Dedifferentiated amniotic fluid mesenchymal stem cell (primary cell): Measurements from ENCODE around the gene TMEM163.
"Not testable (repeated sequence)": the region's sequence is repeated elsewhere in the genome, so short reads cannot be mapped to it uniquely, and the experiment has no call there.

ENCODE experiments used
- DNase-seq: peaks from one replicate; pipeline ENCODE4 v3.0.0-alpha.2; 2016; ENCODE audit errors: extremely low spot score

Gene TMEM163

GRCh38 chr2:134718817-134719814, at the start of gene TMEM163:
TMEM163 (minus strand) TSS chr2:134719000.
- no peak for DNase-seq

DNA sequence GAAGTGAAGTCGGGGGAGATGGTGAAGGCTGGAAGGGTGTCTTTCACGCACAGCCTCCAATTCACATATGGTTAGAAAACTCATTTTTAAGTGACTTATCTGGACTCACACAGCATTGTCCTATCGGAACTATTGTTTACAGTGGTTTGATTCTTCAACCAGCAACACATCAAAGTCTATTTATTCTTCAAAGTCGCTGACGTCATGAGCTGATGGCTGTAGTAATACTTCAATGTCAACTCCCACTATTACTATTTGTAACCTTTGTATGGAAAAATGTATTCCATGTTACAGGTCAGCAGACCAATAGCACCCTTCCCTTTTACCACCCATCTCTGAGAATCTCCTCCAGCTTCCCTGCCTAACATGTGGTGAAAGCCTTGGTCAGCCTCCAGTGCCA, 47.8 kb upstream of the TMEM163 start:
- no peak for DNase-seq

DNA sequence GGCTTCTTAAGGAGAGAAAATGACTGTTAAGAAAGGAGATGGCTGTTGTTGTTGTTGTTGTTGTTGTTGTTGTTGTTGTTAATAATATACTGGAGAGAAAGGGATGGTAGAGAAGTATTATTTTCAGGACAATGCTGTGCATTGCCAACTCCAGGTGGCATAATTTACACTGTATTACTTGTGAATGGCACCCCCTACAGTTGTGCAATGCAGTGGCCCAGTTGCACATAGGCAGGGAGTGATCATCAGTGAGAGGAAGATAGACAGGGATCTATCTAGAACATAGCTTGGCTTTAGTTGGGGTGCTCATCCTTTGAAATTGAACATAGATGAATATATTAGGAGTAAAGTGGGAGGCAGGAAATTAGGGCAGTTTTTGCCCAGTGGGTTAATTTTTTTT, 47.2 kb upstream of the TMEM163 start:
- DNase-seq = no peak

DNA sequence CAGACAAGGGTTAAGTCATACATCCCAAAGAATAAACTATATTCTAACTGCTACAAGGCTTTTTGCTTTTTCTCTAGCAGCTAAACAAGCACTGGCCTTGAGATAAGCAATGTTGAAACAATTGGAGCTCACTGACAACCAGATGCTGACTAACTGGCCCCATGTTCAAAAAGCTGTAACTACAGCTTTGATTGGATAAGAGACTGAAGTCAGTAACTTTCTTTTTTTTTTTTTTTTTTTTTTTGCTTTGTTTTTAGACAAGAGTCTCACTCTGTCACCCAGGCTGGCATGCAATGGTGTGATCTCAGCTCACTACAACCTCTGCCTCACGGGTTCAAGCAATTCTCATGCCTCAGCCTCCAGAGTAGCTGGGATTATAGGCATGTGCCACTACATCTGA, 45.4 kb upstream of the TMEM163 start:
- no peak for DNase-seq

DNA sequence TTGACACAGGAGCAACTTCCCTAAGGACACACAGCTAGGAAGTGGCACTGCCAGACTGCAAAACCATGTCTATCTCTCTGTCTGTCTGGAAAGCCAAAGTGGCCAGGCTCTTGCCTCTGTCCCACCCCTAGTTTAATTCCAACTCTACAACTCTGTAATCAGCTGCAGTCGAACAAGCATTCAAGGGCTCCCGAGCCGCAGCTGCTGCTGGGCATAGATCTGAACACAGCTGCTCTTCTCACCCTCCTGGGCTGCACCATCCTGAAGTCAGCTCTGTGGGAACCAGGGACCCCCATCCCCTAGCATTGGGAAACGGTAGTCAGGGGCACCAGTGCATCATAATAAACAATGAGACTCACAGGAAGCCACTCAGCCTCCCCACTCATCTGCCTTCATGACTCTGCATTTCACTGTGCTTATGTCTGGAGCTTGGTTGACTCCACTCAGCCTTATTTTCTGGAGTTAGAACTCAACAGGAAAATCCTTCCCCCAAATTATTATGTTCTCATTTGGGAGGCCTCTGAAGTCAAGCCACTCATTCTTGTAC, 44.4 kb upstream of the TMEM163 start:
- no peak for DNase-seq

GRCh38 chr2:134762508-134762907, 43.7 kb upstream of the TMEM163 start:
- no peak for DNase-seq

GRCh38 chr2:134760385-134760784, 41.6 kb upstream of the TMEM163 start:
- DNase-seq = no peak

DNA sequence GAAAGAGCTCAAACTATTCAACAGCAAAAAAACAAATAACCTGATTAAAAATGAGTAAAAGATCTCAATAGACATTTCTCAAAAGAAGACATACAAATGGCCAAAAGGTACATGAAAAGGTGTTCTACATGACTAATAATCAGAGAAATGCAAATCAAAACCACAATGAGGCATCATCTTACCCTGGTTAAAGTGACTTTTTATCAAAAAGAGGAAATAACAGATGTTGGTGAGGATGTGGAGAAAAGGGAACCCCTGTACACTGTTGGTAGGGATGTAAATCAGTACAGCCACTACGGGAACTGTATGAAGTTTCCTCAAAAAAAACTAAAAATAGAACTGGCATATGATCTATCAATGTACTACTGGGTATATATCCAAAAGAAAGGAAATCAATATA, 39.8 kb upstream of the TMEM163 start:
- no peak for DNase-seq

GRCh38 chr2:134751981-134752380, 33.2 kb upstream of the TMEM163 start:
- not testable (repeated sequence) for DNase-seq

GRCh38 chr2:134745546-134745945, 26.7 kb upstream of the TMEM163 start:
- DNase-seq = no peak

GRCh38 chr2:134745023-134745422, 26.2 kb upstream of the TMEM163 start:
- no peak for DNase-seq

DNA sequence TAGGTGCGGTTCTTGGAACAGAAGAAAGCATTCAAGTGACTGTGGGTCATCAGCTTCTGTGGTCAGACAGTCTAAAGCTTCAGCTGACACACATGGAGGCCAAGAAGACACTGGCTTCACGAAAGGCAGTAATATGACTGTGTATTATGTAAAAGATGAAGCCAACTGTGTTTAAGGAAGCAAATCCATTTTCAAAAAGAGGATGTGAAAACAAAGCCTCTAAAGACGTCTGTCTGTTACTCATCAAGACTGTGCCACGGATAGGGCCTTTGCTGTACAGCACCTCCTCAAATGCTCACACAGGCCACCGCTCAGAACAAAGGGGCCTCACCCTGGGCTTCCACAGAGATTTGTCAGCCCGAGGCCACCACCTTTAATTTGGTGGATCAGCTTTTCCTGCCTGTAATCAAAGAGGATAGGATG, 21.1 kb upstream of the TMEM163 start:
- DNase-seq = no peak

DNA sequence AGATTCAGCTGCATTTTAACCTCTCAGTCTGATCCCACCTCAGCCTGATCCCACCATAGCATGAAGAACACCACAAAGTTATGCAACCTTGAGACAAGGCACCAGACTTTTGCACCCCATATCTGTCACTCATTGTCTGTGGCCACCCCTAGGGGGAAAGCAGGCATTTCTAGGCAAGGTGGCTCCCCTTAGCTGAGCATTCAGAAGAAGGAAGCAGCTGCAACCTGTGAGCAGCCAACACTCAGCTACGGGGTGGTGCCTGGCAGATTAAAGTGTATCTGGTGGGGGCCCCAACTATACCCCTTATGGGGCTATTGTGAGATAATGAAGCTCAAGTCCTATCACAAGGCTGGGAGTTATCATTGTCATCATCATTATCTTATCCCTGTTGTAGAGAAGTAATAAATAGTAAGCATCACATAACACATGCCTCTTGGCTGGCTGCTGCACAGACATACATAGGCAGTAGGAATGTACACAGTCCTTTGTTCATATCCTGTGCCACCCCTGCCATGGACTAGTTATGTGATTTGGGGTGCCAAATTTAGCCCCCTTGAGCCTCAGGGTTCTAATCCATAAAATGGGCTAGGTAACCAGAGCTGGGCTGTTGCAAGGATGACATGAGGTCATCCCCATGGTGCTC, 20.6 kb upstream of the TMEM163 start:
- no peak for DNase-seq

- no peak for DNase-seq
Measured at GRCh38 chr2:134738141-134738870, 19.5 kb upstream of the TMEM163 start.

DNA sequence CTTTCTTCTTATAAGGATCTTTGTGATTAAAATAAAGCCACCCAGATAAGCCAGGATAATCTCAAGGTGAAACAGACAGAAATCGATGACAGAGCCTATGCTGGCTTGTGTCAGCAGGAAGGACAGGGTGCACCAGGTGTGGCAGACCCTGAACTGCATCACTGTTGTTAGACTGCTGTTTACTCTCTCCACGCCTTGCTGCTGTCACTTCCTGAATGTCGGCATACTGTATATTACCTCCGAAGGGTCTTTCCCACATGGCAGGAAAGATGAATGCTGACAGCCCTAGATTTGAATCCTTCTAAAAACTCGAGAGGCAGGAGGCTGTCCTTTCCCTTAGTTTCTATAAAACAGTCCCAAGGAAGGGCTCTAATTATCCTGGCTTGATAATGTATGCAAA, 18.9 kb upstream of the TMEM163 start:
- no peak for DNase-seq

- peak; percentile 36 for DNase-seq
Measured at GRCh38 chr2:134736167-134736880, 17.5 kb upstream of the TMEM163 start.

- DNase-seq = no peak
Measured at GRCh38 chr2:134728163-134728562, 9.4 kb upstream of the TMEM163 start.

DNA sequence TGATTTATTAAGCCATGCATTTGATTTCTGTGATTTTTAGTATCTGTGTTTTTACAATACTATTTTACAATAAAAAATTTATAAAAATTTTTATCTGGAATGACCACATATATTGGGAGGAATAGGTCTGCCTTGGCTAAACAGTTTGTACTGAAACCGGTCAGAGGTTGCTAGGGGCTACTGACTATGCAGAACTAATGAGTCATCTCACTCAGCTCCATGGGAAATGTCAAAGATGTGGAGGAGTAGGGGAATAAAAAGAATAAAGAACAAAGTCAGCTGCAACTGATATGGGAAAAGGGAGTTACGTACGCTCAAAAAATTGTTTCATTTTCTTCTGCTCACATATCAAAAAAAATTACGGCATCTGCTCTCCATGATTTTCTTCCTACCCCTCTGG, 8.6 kb upstream of the TMEM163 start:
- DNase-seq = no peak

GRCh38 chr2:134726645-134727044, 7.8 kb upstream of the TMEM163 start:
- DNase-seq = no peak

DNA sequence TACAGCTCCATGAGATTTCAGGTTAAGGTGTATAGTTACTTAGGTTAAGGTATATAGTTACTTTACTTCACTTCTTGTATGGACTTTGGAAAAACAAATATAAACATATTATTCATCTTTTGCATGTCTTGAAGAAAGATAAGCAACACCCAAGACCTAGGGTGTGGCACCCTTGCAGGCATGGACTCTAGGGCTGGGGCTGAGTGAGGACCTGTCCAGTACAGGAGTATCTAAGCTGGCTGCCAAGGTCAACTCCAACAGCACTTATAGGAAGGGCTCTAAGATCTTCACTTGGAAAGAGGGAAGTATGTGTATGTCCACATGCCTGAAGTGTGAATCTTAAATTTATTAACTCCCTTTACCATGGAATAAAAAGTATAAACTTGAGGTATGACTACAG, 7.1 kb upstream of the TMEM163 start:
- no peak for DNase-seq

- no peak for DNase-seq
Measured at GRCh38 chr2:134724341-134724740, 5.5 kb upstream of the TMEM163 start.
